ENCODE measurements around the gene ABAT. TPM values are rescaled to one million over a fixed set of nuclear protein-coding genes. Genes with fewer than 3 reads are reported as not detected.

ABAT gene
- total RNA-seq, 1 experiment from 2014 or later: 6.9 TPM

- H3K36me3 ChIP-seq (ENCODE audit: insufficient read depth, low read length, poor library complexity, severe bottlenecking): no peaks in the 10 kb centered on the region
- ChIA-PET CTCF (no interaction called here), POLR2A (ENCODE audit: low non-redundant PET) (no interaction called here)
- intact Hi-C loops (cut with micrococcal nuclease; ENCODE audit: unreplicated experiment): no loop called here
- no peak overlapping the region for H3K4me3 ChIP-seq (ENCODE audit: low read depth, low read length, poor library complexity, severe bottlenecking)
- H3K9me3 ChIP-seq (ENCODE audit: low read depth, low read length, poor library complexity, severe bottlenecking): no peaks in the 10 kb centered on the region
- peaks cover 3% of the 10 kb centered on the region for H3K4me1 ChIP-seq (ENCODE audit: insufficient read depth, low read length, poor library complexity, severe bottlenecking)
- BruUV-seq (replicated peaks): no TSS peak
- TF ChIP-seq EZH2 (IDR thresholded peaks at IDR 0.05; ENCODE audit: borderline replicate concordance, low read depth, low read length, poor library complexity, severe bottlenecking) (no peak), CTCF (conservative IDR thresholded peaks at IDR 0.05; ENCODE audit: low read depth, low read length) (no peak)
- no peak overlapping the region for H3K27ac ChIP-seq (ENCODE audit: low read depth, low read length, poor library complexity, severe bottlenecking)
- no peak for DNase-seq (ENCODE audit: low spot score)
- H3K27me3 ChIP-seq (replicated peaks; ENCODE audit: insufficient read depth, low read depth, low read length, poor library complexity): no peaks in the 10 kb centered on the region
These were observed 43.5 kb downstream of the ABAT start for GRCh38 chr16:8717892-8718415.

GRCh38 chr16:8718851-8719680 lies 44.6 kb downstream of the ABAT start:
- no peak overlapping the region for H3K4me3 ChIP-seq (ENCODE audit: low read depth, low read length, poor library complexity, severe bottlenecking)
- H3K9me3 ChIP-seq (ENCODE audit: low read depth, low read length, poor library complexity, severe bottlenecking): no peaks in the 10 kb centered on the region
- H3K27me3 ChIP-seq (replicated peaks; ENCODE audit: insufficient read depth, low read depth, low read length, poor library complexity): no peaks in the 10 kb centered on the region
- ChIA-PET POLR2A (ENCODE audit: low non-redundant PET) (no interaction called here), CTCF (no interaction called here)
- intact Hi-C loops (cut with micrococcal nuclease; ENCODE audit: unreplicated experiment): no loop called here
- BruUV-seq (replicated peaks): no TSS peak
- no peaks in the 10 kb centered on the region for H3K4me1 ChIP-seq (ENCODE audit: insufficient read depth, low read length, poor library complexity, severe bottlenecking)
- H3K27ac ChIP-seq (ENCODE audit: low read depth, low read length, poor library complexity, severe bottlenecking): no peak overlapping the region
- no peaks in the 10 kb centered on the region for H3K36me3 ChIP-seq (ENCODE audit: insufficient read depth, low read length, poor library complexity, severe bottlenecking)
- DNase-seq (ENCODE audit: low spot score): no peak
- TF ChIP-seq EZH2 (IDR thresholded peaks at IDR 0.05; ENCODE audit: borderline replicate concordance, low read depth, low read length, poor library complexity, severe bottlenecking) (no peak), CTCF (conservative IDR thresholded peaks at IDR 0.05; ENCODE audit: low read depth, low read length) (no peak)

- intact Hi-C loops (cut with micrococcal nuclease; ENCODE audit: unreplicated experiment): no loop called here
- ChIA-PET POLR2A (ENCODE audit: low non-redundant PET) (no interaction called here), CTCF (no interaction called here)
- no peak overlapping the region for H3K4me3 ChIP-seq (ENCODE audit: low read depth, low read length, poor library complexity, severe bottlenecking)
- peak; percentile 23 for DNase-seq (ENCODE audit: low spot score)
- BruUV-seq (replicated peaks): no TSS peak
- H3K27me3 ChIP-seq (replicated peaks; ENCODE audit: insufficient read depth, low read depth, low read length, poor library complexity): no peaks in the 10 kb centered on the region
- no peak for TF ChIP-seq CTCF (conservative IDR thresholded peaks at IDR 0.05; ENCODE audit: low read depth, low read length)
- no peak for TF ChIP-seq EZH2 (IDR thresholded peaks at IDR 0.05; ENCODE audit: borderline replicate concordance, low read depth, low read length, poor library complexity, severe bottlenecking)
- H3K27ac ChIP-seq (ENCODE audit: low read depth, low read length, poor library complexity, severe bottlenecking): no peak overlapping the region
- H3K36me3 ChIP-seq (ENCODE audit: insufficient read depth, low read length, poor library complexity, severe bottlenecking): no peaks in the 10 kb centered on the region
- H3K9me3 ChIP-seq (ENCODE audit: low read depth, low read length, poor library complexity, severe bottlenecking): no peaks in the 10 kb centered on the region
- no peaks in the 10 kb centered on the region for H3K4me1 ChIP-seq (ENCODE audit: insufficient read depth, low read length, poor library complexity, severe bottlenecking)
These were observed 45.9 kb downstream of the ABAT start for GRCh38 chr16:8720080-8720966.
